ENCODE data around the gene MELK.

MELK gene

GRCh38 chr9:36576866-36577265 lies 4.2 kb downstream of the MELK start:
- no peak for FAIRE-seq

GRCh38 chr9:36584620-36585460 lies 12.1 kb downstream of the MELK start:
- FAIRE-seq (no peak), DNase-seq (ENCODE audit: low spot score) (peak; percentile 65)

More at GRCh38 chr9:36576866-36577265, 4.2 kb downstream of the MELK start:
- DNase-seq (ENCODE audit: low spot score): no peak

- no peak for FAIRE-seq
- no peak for DNase-seq (ENCODE audit: low spot score)
These were observed 17.5 kb downstream of the MELK start for GRCh38 chr9:36590231-36590630.

GRCh38 chr9:36592801-36593583 lies 20.3 kb downstream of the MELK start:
- no peak for FAIRE-seq

GRCh38 chr9:36594213-36594612 lies 21.5 kb downstream of the MELK start:
- DNase-seq (ENCODE audit: low spot score): no peak
- FAIRE-seq: no peak

More at GRCh38 chr9:36592801-36593583, 20.3 kb downstream of the MELK start:
- no peak for DNase-seq (ENCODE audit: low spot score)

GRCh38 chr9:36597412-36598178 lies 24.9 kb downstream of the MELK start:
- FAIRE-seq (no peak), DNase-seq (ENCODE audit: low spot score) (peak; percentile 57)

GRCh38 chr9:36598273-36598672 lies 25.6 kb downstream of the MELK start:
- DNase-seq (ENCODE audit: low spot score) (no peak), FAIRE-seq (no peak)

GRCh38 chr9:36603006-36603405 lies 30.3 kb downstream of the MELK start:
- DNase-seq (ENCODE audit: low spot score) (no peak), FAIRE-seq (no peak)

- DNase-seq (ENCODE audit: low spot score) (no peak), FAIRE-seq (no peak)
These were observed 36.6 kb downstream of the MELK start for GRCh38 chr9:36609306-36609705.

- DNase-seq (ENCODE audit: low spot score): no peak
- FAIRE-seq: no peak
These were observed 49.4 kb downstream of the MELK start for GRCh38 chr9:36622121-36622520.

- DNase-seq (ENCODE audit: low spot score) (no peak), FAIRE-seq (no peak)
These were observed 50.6 kb downstream of the MELK start for GRCh38 chr9:36623280-36623679.

GRCh38 chr9:36625006-36625615 lies 52.4 kb downstream of the MELK start:
- FAIRE-seq: peak; percentile 63
- DNase-seq (ENCODE audit: low spot score): peak; percentile 16

- no peak for FAIRE-seq
- DNase-seq (ENCODE audit: low spot score): peak; percentile 24
These were observed 60.2 kb downstream of the MELK start for GRCh38 chr9:36632892-36633291.

GRCh38 chr9:36637491-36638270 lies 65.0 kb downstream of the MELK start:
- FAIRE-seq (peak; percentile 40), DNase-seq (ENCODE audit: low spot score) (no peak)

- DNase-seq (ENCODE audit: low spot score) (no peak), FAIRE-seq (no peak)
These were observed 68.2 kb downstream of the MELK start for GRCh38 chr9:36640771-36641381.

GRCh38 chr9:36642817-36643216 lies 70.1 kb downstream of the MELK start:
- FAIRE-seq (no peak), DNase-seq (ENCODE audit: low spot score) (no peak)

- FAIRE-seq (no peak), DNase-seq (ENCODE audit: low spot score) (no peak)
These were observed 84.1 kb downstream of the MELK start for GRCh38 chr9:36656842-36657241.

GRCh38 chr9:36659500-36659899 lies 86.8 kb downstream of the MELK start:
- no peak for DNase-seq (ENCODE audit: low spot score)
- no peak for FAIRE-seq

- no peak for FAIRE-seq
- no peak for DNase-seq (ENCODE audit: low spot score)
These were observed 92.1 kb downstream of the MELK start for GRCh38 chr9:36664806-36665205.

- FAIRE-seq: no peak
These were observed 92.7 kb downstream of the MELK start for GRCh38 chr9:36665387-36665786.

More at GRCh38 chr9:36665387-36665786, 92.7 kb downstream of the MELK start:
- no peak for DNase-seq (ENCODE audit: low spot score)

Data from urothelium cell line (cell line).